ENCODE data around the gene TNFRSF12A.
"Not testable (repeated sequence)": the region's sequence is repeated elsewhere in the genome, so short reads cannot be mapped to it uniquely, and the experiment has no call there.

TNFRSF12A gene

DNA sequence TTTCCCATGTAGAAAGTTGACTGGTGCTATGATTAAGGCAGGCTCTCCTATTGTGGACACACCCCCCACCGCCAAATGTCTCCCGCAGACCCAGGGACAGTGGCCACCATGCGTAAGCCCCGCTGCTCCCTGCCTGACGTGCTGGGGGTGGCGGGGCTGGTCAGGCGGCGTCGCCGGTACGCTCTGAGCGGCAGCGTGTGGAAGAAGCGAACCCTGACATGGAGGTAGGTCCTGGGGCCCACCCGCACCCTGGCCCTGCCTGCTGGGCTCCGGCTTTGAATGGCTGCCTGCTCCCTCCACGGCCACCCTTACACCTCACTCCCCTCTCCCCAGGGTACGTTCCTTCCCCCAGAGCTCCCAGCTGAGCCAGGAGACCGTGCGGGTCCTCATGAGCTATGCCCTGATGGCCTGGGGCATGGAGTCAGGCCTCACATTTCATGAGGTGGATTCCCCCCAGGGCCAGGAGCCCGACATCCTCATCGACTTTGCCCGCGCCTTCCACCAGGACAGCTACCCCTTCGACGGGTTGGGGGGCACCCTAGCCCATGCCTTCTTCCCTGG lies 29.8 kb downstream of the TNFRSF12A start:
- H3K4me3 Mint-ChIP-seq: no peak overlapping the region
- H3K27ac Mint-ChIP-seq: no peak overlapping the region
- DNase-seq: no peak
- H3K4me1 Mint-ChIP-seq: peaks cover 15% of the 10 kb centered on the region
- TF ChIP-seq, protein P1, sequence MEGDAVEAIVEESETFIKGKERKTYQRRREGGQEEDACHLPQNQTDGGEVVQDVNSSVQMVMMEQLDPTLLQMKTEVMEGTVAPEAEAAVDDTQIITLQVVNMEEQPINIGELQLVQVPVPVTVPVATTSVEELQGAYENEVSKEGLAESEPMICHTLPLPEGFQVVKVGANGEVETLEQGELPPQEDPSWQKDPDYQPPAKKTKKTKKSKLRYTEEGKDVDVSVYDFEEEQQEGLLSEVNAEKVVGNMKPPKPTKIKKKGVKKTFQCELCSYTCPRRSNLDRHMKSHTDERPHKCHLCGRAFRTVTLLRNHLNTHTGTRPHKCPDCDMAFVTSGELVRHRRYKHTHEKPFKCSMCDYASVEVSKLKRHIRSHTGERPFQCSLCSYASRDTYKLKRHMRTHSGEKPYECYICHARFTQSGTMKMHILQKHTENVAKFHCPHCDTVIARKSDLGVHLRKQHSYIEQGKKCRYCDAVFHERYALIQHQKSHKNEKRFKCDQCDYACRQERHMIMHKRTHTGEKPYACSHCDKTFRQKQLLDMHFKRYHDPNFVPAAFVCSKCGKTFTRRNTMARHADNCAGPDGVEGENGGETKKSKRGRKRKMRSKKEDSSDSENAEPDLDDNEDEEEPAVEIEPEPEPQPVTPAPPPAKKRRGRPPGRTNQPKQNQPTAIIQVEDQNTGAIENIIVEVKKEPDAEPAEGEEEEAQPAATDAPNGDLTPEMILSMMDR (IDR thresholded peaks at IDR 0.05): no peak
- peaks cover 3% of the 10 kb centered on the region for H3K9me3 Mint-ChIP-seq
- H3K27me3 Mint-ChIP-seq (ENCODE audit: low read depth, poor library complexity): peaks cover 71% of the 10 kb centered on the region
- no peaks in the 10 kb centered on the region for H3K36me3 Mint-ChIP-seq (ENCODE audit: low read depth)

DNA sequence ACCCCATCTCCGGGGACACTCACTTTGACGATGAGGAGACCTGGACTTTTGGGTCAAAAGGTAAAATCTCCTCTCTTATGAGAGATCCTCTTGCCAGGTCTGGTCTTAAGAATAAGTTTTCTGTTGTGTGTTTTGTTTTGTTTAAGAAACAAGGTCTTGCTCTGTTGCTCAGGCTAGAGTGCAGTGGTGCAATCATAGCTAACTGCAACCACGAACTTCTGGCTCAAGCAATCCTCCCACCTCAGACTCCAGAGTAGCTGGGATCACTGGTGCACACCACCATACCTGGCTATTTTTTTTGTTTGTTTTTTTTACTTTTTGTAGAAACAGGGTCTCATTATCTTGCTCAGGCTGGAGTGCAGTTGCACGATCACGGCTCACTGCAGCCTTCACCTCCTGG lies 30.3 kb downstream of the TNFRSF12A start:
- no peaks in the 10 kb centered on the region for H3K36me3 Mint-ChIP-seq (ENCODE audit: low read depth)
- H3K4me1 Mint-ChIP-seq: peaks cover 20% of the 10 kb centered on the region
- H3K4me3 Mint-ChIP-seq: no peak overlapping the region
- TF ChIP-seq, protein P1 (IDR thresholded peaks at IDR 0.05): no peak
- DNase-seq: no peak
- no peak overlapping the region for H3K27ac Mint-ChIP-seq
- peaks cover 71% of the 10 kb centered on the region for H3K27me3 Mint-ChIP-seq (ENCODE audit: low read depth, poor library complexity)
- no peaks in the 10 kb centered on the region for H3K9me3 Mint-ChIP-seq

DNA sequence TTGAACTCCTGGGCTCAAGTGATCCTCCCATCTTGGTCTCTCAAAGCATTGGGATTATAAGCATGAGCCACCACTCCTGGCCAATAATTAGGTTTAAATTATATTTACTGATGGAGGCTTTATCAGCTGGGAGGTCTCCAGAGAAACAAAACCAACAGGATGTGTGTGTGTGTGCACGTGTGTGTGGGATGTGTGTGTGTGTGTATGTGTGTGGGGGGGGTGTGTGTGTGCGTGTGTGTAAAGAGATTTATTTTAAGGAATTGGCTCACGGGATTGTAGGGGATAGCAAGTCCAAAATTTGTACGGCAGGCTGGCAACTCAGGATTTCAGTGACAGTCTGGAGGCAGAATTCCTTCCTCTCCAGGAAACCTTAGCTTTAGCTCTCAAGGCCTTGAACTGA lies 30.8 kb downstream of the TNFRSF12A start:
- Mint-ChIP-seq H3K4me1 (peaks cover 25% of the 10 kb centered on the region), H3K4me3 (no peak overlapping the region), H3K9me3 (no peaks in the 10 kb centered on the region), H3K27me3 (ENCODE audit: low read depth, poor library complexity) (peaks cover 69% of the 10 kb centered on the region), H3K36me3 (ENCODE audit: low read depth) (no peaks in the 10 kb centered on the region), H3K27ac (no peak overlapping the region)
- TF ChIP-seq, protein P1 (IDR thresholded peaks at IDR 0.05): no peak
- no peak for DNase-seq

DNA sequence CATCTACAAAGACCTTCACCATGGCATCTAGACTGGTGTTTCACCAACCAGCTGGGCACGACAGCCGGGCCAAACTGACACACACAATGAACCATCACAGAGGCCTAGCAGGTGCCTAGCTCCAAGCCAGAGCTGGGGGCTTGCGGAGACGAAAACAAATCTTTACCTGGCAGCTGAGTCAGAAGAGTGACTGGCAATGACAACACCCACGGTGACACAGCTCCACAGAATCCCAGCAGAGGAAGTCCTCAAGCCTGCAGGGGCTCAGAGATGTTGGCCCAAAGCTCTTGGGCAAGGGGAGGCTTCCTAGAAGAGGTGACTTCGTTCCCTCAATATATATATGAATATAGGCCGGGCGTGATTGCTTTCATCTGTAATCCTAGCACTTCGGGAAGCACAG lies 31.3 kb downstream of the TNFRSF12A start:
- no peaks in the 10 kb centered on the region for H3K9me3 Mint-ChIP-seq
- no peak for DNase-seq
- no peaks in the 10 kb centered on the region for H3K36me3 Mint-ChIP-seq (ENCODE audit: low read depth)
- H3K4me3 Mint-ChIP-seq: no peak overlapping the region
- no peak overlapping the region for H3K27ac Mint-ChIP-seq
- peaks cover 67% of the 10 kb centered on the region for H3K27me3 Mint-ChIP-seq (ENCODE audit: low read depth, poor library complexity)
- H3K4me1 Mint-ChIP-seq: peaks cover 30% of the 10 kb centered on the region
- TF ChIP-seq, protein P1 (IDR thresholded peaks at IDR 0.05): no peak

DNA sequence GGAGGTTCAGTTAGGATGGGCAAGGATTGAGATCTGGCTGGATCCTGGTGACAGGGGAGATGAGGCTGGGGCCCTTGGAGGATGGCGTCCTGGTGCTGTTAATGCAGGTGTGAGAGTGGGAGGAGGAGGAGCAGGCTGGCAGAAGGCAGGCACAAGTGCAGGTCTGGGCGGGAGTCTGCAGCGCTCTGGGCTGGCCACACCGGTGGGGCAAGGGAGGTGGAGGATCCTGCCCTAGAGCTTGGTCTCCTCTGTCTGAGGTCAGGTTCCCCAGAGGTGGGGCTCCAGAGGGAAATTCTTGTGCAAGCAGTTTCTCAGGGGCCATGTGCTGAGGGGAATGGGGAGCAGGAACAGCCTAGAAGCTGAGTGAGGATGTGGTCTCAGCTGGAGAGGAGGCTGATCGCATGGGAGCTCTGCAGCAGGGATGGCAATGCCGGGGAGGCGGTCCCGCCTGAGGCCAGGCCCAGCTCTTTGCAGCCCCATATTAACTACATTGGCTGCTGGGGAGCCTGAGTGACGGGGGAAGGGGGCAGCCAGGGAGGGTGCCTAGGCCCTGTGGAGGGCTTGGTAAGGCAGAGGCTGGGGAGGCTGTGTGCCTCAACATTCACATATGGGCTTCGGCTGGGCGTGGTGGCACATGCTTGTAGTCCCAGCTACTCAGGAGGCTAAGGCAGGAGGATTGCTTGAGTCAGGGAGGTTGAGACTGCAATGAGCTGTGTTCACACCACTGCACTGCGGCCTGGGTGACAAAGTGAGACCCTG lies 32.6 kb downstream of the TNFRSF12A start:
- H3K27ac Mint-ChIP-seq; DNase-seq; H3K9me3 Mint-ChIP-seq; H3K4me3 Mint-ChIP-seq; H3K36me3 Mint-ChIP-seq (ENCODE audit: low read depth): not testable (repeated sequence)
- H3K27me3 Mint-ChIP-seq (ENCODE audit: low read depth, poor library complexity): peaks cover 67% of the 10 kb centered on the region
- H3K4me1 Mint-ChIP-seq: peaks cover 32% of the 10 kb centered on the region

DNA sequence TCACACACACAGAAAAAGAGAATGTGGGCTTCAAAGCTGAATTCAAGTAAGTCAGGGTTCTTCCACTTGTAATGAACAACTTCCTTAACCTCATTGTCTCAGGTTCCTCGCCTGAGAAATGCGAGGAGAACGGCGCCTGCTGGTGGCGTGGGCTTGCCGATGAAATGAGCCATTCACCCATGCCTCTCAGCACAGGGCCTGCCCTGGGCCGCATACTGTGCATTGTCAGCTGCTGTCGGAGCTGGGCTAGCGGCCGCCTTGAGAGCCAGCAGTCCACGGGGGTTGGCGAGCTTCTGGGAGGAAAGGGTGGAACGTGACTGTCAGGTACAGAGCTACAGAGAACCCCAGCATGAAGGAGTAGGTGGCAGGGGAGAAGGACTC lies 33.2 kb downstream of the TNFRSF12A start:
- peaks cover 32% of the 10 kb centered on the region for H3K4me1 Mint-ChIP-seq
- H3K9me3 Mint-ChIP-seq; H3K4me3 Mint-ChIP-seq; H3K27ac Mint-ChIP-seq; H3K36me3 Mint-ChIP-seq (ENCODE audit: low read depth); DNase-seq: not testable (repeated sequence)
- H3K27me3 Mint-ChIP-seq (ENCODE audit: low read depth, poor library complexity): peaks cover 64% of the 10 kb centered on the region
